ENCODE results near the gene FHIT.

DNA sequence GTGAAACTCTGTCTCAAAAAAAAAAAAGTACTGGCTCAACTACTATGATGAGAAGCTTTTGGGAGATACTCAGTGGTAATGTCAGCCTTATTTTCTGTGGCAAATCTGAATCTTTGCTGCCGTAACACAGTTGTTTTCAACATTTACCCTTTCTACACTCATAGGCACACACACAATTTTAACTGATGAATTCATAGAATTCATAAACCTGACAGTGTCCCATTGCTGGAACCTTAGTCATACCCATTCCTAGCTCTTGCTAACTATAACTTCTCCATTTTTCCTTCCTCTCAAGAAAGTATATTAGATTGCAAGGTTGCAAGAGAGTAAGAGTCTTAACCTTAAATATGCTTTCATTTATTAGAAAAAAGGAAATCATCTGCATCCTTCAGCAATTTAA lies 496.6 kb downstream of the FHIT start:
- TF ChIP-seq, protein P1, sequence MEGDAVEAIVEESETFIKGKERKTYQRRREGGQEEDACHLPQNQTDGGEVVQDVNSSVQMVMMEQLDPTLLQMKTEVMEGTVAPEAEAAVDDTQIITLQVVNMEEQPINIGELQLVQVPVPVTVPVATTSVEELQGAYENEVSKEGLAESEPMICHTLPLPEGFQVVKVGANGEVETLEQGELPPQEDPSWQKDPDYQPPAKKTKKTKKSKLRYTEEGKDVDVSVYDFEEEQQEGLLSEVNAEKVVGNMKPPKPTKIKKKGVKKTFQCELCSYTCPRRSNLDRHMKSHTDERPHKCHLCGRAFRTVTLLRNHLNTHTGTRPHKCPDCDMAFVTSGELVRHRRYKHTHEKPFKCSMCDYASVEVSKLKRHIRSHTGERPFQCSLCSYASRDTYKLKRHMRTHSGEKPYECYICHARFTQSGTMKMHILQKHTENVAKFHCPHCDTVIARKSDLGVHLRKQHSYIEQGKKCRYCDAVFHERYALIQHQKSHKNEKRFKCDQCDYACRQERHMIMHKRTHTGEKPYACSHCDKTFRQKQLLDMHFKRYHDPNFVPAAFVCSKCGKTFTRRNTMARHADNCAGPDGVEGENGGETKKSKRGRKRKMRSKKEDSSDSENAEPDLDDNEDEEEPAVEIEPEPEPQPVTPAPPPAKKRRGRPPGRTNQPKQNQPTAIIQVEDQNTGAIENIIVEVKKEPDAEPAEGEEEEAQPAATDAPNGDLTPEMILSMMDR (IDR thresholded peaks at IDR 0.05) = no peak
- no peak for TF ChIP-seq POLR2A (IDR thresholded peaks at IDR 0.05)
